ENCODE measurements around the gene SCO2. TPM values are rescaled to one million over a fixed set of nuclear protein-coding genes. Genes with fewer than 3 reads are reported as not detected.

SCO2 gene
- total and polyA plus RNA-seq, 9 of the 15 experiments (the other 6 are each of a cell fraction or from before 2014, with no cell fraction given), result 0.34 to 4.0 (median 1.1) TPM; not detected in 3

GRCh38 chr22:50531962-50532674 lies 6.7 kb upstream of the SCO2 start (continued):
- no peak for TF ChIP-seq NRF1 (conservative IDR thresholded peaks at IDR 0.05 in 1 of 2, IDR thresholded peaks at IDR 0.05 in 1 of 2)

DNA sequence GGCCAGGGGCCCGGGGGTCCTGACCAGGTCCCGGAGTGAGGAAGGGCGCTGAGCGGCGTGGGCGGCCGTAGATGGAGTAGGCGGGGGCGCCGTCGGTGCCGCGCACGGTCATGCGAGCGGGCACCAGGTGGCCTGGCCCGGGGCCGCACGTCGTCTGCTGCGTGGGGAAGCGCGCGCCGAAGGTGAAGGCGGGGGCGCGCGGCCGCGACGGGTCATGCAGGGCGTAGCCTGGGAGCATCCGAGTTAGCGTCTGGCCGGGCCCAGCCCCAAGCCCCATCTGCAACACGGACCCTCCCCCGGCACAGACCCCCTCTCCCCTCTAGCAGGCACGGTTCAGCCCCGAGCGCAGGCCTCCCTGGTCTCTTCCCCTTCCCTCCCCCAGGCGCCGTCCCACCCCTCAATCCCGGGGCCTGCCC lies 6.2 kb upstream of the SCO2 start:
- Histone ChIP-seq H3K9ac (ENCODE audit: insufficient read depth in 1 of 2, low read depth in 2 of 2, low read length in 2 of 2) (no peak overlapping the region), H3K4me1 (replicated peaks in 1 of 2; ENCODE audit: control insufficient read depth in 2 of 2, insufficient read depth in 2 of 2, low read length in 2 of 2) (peaks cover 17 to 46% of the 10 kb centered on the region in 2 experiments; a peak in 4 of 5 replicates), H3K9me3 (replicated peaks; ENCODE audit: control insufficient read depth, insufficient read depth, low read depth, low read length) (0 out of 2 replicates have a peak, but pooled peaks cover 2% of the 10 kb centered on the region), H3K4me2 (ENCODE audit: insufficient read depth, low read length) (no peak overlapping the region), H3K9me1 (ENCODE audit: control insufficient read depth, insufficient read depth, low read length) (no peaks in the 10 kb centered on the region), H4K20me1 (replicated peaks; ENCODE audit: control insufficient read depth, insufficient read depth, low read length) (no peaks in the 10 kb centered on the region), H3K4me3 (no peak overlapping the region), H3K27ac (ENCODE audit: extremely low read depth, low read depth, low read length) (no peak overlapping the region), H3K79me2 (ENCODE audit: control insufficient read depth, insufficient read depth, low read length) (peaks cover 7% of the 10 kb centered on the region; the same call in 2 of the 3 replicates), H3K27me3 (ENCODE audit: control insufficient read depth in 2 of 2, insufficient read depth in 2 of 2, low read length in 2 of 2) (no peaks in the 10 kb centered on the region), H2AFZ (ENCODE audit: low read depth, low read length) (no peak overlapping the region), H3K36me3 (ENCODE audit: control insufficient read depth, insufficient read depth, low read length) (no peaks in the 10 kb centered on the region)
- intact Hi-C loops (cut with micrococcal nuclease) (no loop called here), in situ Hi-C loops (cut with MboI) (no loop called here)
- CTCF ChIA-PET (ENCODE audit: low intra/inter-chr PET ratio), result no interaction called here
- DNase-seq (ENCODE audit: extremely low read depth in 1 of 4, low spot score in 3 of 4) (no peak), ATAC-seq (no peak), FAIRE-seq (no peak)
- no CpG with 5 or more reads among the region's 44 CpGs for WGBS (ENCODE audit: insufficient coverage, low coverage, missing lambda C conversion rate)
- no TSS peak for BruUV-seq (replicated peaks)
- POLR2A ChIA-PET, result no interaction called here
- TF ChIP-seq ZNF212 (CRISPR knock-in tag; IDR thresholded peaks at IDR 0.05) (no peak), KLF6 (CRISPR knock-in tag; IDR thresholded peaks at IDR 0.05; ENCODE audit: borderline replicate concordance) (no peak), TCF7L2 (IDR thresholded peaks at IDR 0.05; ENCODE audit: low read depth, low read length) (no peak), ZNF134 (CRISPR knock-in tag; conservative IDR thresholded peaks at IDR 0.05) (no peak), MXD1 (CRISPR knock-in tag; IDR thresholded peaks at IDR 0.05; ENCODE audit: borderline replicate concordance, poor library complexity, severe bottlenecking) (no peak), POLR2G (IDR thresholded peaks at IDR 0.05; ENCODE audit: low read depth, low read length) (0 out of 2 replicates have a peak, but pooled peaks have one; percentile 14), RBFOX2 (IDR thresholded peaks at IDR 0.05; ENCODE audit: low read depth, low read length) (0 out of 2 replicates have a peak, but pooled peaks have one; percentile 21), PTTG1 (tag; IDR thresholded peaks at IDR 0.05; ENCODE audit: low read depth) (no peak)
- TF ChIP-seq, protein P1, sequence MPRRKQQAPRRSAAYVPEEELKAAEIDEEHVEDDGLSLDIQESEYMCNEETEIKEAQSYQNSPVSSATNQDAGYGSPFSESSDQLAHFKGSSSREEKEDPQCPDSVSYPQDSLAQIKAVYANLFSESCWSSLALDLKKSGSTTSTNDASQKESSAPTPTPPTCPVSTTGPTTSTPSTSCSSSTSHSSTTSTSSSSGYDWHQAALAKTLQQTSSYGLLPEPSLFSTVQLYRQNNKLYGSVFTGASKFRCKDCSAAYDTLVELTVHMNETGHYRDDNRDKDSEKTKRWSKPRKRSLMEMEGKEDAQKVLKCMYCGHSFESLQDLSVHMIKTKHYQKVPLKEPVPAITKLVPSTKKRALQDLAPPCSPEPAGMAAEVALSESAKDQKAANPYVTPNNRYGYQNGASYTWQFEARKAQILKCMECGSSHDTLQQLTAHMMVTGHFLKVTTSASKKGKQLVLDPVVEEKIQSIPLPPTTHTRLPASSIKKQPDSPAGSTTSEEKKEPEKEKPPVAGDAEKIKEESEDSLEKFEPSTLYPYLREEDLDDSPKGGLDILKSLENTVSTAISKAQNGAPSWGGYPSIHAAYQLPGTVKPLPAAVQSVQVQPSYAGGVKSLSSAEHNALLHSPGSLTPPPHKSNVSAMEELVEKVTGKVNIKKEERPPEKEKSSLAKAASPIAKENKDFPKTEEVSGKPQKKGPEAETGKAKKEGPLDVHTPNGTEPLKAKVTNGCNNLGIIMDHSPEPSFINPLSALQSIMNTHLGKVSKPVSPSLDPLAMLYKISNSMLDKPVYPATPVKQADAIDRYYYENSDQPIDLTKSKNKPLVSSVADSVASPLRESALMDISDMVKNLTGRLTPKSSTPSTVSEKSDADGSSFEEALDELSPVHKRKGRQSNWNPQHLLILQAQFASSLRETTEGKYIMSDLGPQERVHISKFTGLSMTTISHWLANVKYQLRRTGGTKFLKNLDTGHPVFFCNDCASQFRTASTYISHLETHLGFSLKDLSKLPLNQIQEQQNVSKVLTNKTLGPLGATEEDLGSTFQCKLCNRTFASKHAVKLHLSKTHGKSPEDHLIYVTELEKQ (CRISPR knock-in tag; IDR thresholded peaks at IDR 0.05), result no peak
- TF ChIP-seq, protein P2, sequence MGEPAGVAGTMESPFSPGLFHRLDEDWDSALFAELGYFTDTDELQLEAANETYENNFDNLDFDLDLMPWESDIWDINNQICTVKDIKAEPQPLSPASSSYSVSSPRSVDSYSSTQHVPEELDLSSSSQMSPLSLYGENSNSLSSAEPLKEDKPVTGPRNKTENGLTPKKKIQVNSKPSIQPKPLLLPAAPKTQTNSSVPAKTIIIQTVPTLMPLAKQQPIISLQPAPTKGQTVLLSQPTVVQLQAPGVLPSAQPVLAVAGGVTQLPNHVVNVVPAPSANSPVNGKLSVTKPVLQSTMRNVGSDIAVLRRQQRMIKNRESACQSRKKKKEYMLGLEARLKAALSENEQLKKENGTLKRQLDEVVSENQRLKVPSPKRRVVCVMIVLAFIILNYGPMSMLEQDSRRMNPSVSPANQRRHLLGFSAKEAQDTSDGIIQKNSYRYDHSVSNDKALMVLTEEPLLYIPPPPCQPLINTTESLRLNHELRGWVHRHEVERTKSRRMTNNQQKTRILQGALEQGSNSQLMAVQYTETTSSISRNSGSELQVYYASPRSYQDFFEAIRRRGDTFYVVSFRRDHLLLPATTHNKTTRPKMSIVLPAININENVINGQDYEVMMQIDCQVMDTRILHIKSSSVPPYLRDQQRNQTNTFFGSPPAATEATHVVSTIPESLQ (CRISPR knock-in tag; IDR thresholded peaks at IDR 0.05), result no peak
- TF ChIP-seq, protein P3, sequence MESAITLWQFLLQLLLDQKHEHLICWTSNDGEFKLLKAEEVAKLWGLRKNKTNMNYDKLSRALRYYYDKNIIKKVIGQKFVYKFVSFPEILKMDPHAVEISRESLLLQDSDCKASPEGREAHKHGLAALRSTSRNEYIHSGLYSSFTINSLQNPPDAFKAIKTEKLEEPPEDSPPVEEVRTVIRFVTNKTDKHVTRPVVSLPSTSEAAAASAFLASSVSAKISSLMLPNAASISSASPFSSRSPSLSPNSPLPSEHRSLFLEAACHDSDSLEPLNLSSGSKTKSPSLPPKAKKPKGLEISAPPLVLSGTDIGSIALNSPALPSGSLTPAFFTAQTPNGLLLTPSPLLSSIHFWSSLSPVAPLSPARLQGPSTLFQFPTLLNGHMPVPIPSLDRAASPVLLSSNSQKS (CRISPR knock-in tag; IDR thresholded peaks at IDR 0.05), result no peak
